ENCODE data around the gene TCERG1L. TPM values are rescaled to one million over a fixed set of nuclear protein-coding genes. Genes with fewer than 3 reads are reported as not detected.

TCERG1L gene
- total and polyA plus RNA-seq, 9 of the 15 experiments (the other 6 are each of a cell fraction or from before 2014, with no cell fraction given): not detected

- Histone ChIP-seq H3K79me2 (ENCODE audit: control insufficient read depth, insufficient read depth, low read length) (no peaks in the 10 kb centered on the region), H3K9ac (ENCODE audit: insufficient read depth in 1 of 2, low read depth in 2 of 2, low read length in 2 of 2) (no peak overlapping the region), H3K4me2 (ENCODE audit: insufficient read depth, low read length) (no peak overlapping the region), H3K27me3 (ENCODE audit: control insufficient read depth in 2 of 2, insufficient read depth in 2 of 2, low read length in 2 of 2) (peaks cover 0 to 5% of the 10 kb centered on the region in 2 experiments; a peak in 1 of 5 replicates), H3K4me1 (replicated peaks in 1 of 2; ENCODE audit: control insufficient read depth in 2 of 2, insufficient read depth in 2 of 2, low read length in 2 of 2) (no peaks in the 10 kb centered on the region), H3K27ac (ENCODE audit: extremely low read depth, low read depth, low read length) (no peak overlapping the region), H4K20me1 (replicated peaks; ENCODE audit: control insufficient read depth, insufficient read depth, low read length) (no peaks in the 10 kb centered on the region), H3K4me3 (no peak overlapping the region), H2AFZ (ENCODE audit: low read depth, low read length) (no peak overlapping the region), H3K9me3 (replicated peaks; ENCODE audit: control insufficient read depth, insufficient read depth, low read depth, low read length) (no peaks in the 10 kb centered on the region), H3K9me1 (ENCODE audit: control insufficient read depth, insufficient read depth, low read length) (no peaks in the 10 kb centered on the region), H3K36me3 (ENCODE audit: control insufficient read depth, insufficient read depth, low read length) (no peaks in the 10 kb centered on the region)
- in situ Hi-C loops (cut with MboI) (no loop called here), intact Hi-C loops (cut with micrococcal nuclease) (no loop called here)
- BruUV-seq (replicated peaks): no TSS peak
- 2% methylated on average over 10 of the region's 13 CpGs for WGBS (ENCODE audit: insufficient coverage, low coverage, missing lambda C conversion rate)
- ChIA-PET POLR2A (interaction anchor here (0.6 kb wide), 1 partner anchor 11 kb away, joined by 3 read pairs; no protein-coding TSS in a partner anchor), CTCF (ENCODE audit: low intra/inter-chr PET ratio) (no interaction called here)
- ATAC-seq (no peak), DNase-seq (ENCODE audit: extremely low read depth in 1 of 4, low spot score in 3 of 4) (no peak), FAIRE-seq (no peak)
- TF ChIP-seq NR2F6 (CRISPR knock-in tag; IDR thresholded peaks at IDR 0.05): no peak
- TF ChIP-seq ZNF57 (CRISPR knock-in tag; IDR thresholded peaks at IDR 0.05): no peak
- no peak for TF ChIP-seq NR0B1 (IDR thresholded peaks at IDR 0.05; ENCODE audit: partially characterized antibody)
- no peak for TF ChIP-seq MEIS2 (IDR thresholded peaks at IDR 0.05; ENCODE audit: partially characterized antibody)
- no peak for TF ChIP-seq ZNF175 (CRISPR knock-in tag; IDR thresholded peaks at IDR 0.05; ENCODE audit: low read depth)
- TF ChIP-seq E4F1 (CRISPR knock-in tag; IDR thresholded peaks at IDR 0.05; ENCODE audit: borderline replicate concordance): no peak
- no peak for TF ChIP-seq ELK3 (CRISPR knock-in tag; IDR thresholded peaks at IDR 0.05)
- no peak for TF ChIP-seq DNMT1 (IDR thresholded peaks at IDR 0.05)
- no peak for TF ChIP-seq ZNF780A (CRISPR knock-in tag; IDR thresholded peaks at IDR 0.05)
- TF ChIP-seq ETS1 (conservative IDR thresholded peaks at IDR 0.05; ENCODE audit: control insufficient read depth, low read depth, low read length): no peak
- no peak for TF ChIP-seq ZNF586 (CRISPR knock-in tag; conservative IDR thresholded peaks at IDR 0.05)
- TF ChIP-seq ID3 (CRISPR knock-in tag; IDR thresholded peaks at IDR 0.05): no peak
- TF ChIP-seq ID3 (tag; IDR thresholded peaks at IDR 0.05): no peak
- TF ChIP-seq ZC3H11A (IDR thresholded peaks at IDR 0.05; ENCODE audit: low read depth, low read length): no peak
- no peak for TF ChIP-seq CBX2 (IDR thresholded peaks at IDR 0.05; ENCODE audit: insufficient read depth, low read length, poor library complexity, severe bottlenecking)
- no peak for TF ChIP-seq ZNF76 (CRISPR knock-in tag; IDR thresholded peaks at IDR 0.05; ENCODE audit: borderline replicate concordance)
These were observed 208.8 kb downstream of the TCERG1L start for GRCh38 chr10:131102676-131103075.
